SK-N-SH (cell line): ENCODE data around the gene HAUS7. TPM values are rescaled to one million over a fixed set of nuclear protein-coding genes. Genes with fewer than 3 reads are reported as not detected.

Source experiments
- CTCF ChIA-PET: fragments of 300-600, 350-600 bp; formaldehyde crosslinking; extraction: SDS; loops from one replicate; lab custom pipeline; 2021; lab: Yijun Ruan, JAX
- POLR2A ChIA-PET: fragments of 350-600 bp; sonication (Branson Sonifier 250); formaldehyde crosslinking; extraction: SDS; loops from one replicate; lab custom pipeline; 2020; ENCODE audit warnings: antibody characterized with exemption, inconsistent platforms; lab: Yijun Ruan, JAX
- DNase-seq: peaks from one replicate; pipeline ENCODE4 v3.0.0; 2012
- H2AFZ ChIP-seq: fragments of 200-600 bp; sonication (generic); 2 replicates; pipeline ENCODE4 v1.8.1; 2016; ENCODE audit warnings: antibody characterized with exemption, mild to moderate bottlenecking, low read depth
- H3F3A ChIP-seq: fragments of 200-600 bp; sonication (generic); replicated peaks from 2 replicates; pipeline ENCODE3; 2016; ENCODE audit warnings: antibody characterized with exemption, mild to moderate bottlenecking; ENCODE audit not compliant: insufficient read depth
- H3K27ac ChIP-seq, 2 experiments: fragments of 200-500 bp in 1 of 2; fragments of 200-600 bp in 1 of 2; sonication (Bioruptor generic) in 1 of 2; sonication (generic), shearing (Covaris generic) in 1 of 2; 2 replicates each; pipeline versions ENCODE4 v1.5.1 to v1.6.1; 2014 to 2016; ENCODE audit warnings: low read depth in 2 of 2, inconsistent platforms in 1 of 2, low read length in 1 of 2, mild to moderate bottlenecking in 1 of 2, mixed read lengths in 1 of 2
- H3K27me3 ChIP-seq: fragments of 200-600 bp; sonication (generic), shearing (Covaris generic); 2 replicates; pipeline ENCODE4 v1.6.1; 2016; ENCODE audit warnings: mixed run types; ENCODE audit not compliant: insufficient read depth
- H3K36me3 ChIP-seq, 2 experiments: fragments of 200-500 bp in 1 of 2; fragments of 200-600 bp in 1 of 2; sonication (Bioruptor generic) in 1 of 2; sonication (generic) in 1 of 2; replicated peaks in 1 of 2; 2 replicates each; pipeline versions ENCODE3 to v1.5.1; 2014 to 2016; ENCODE audit warnings: low read length in 1 of 2, mild to moderate bottlenecking in 1 of 2; ENCODE audit not compliant: insufficient read depth in 2 of 2, control insufficient read depth in 1 of 2
- H3K4me1 ChIP-seq, 2 experiments: fragments of 200-500 bp in 1 of 2; fragments of 200-600 bp in 1 of 2; sonication (Bioruptor generic) in 1 of 2; sonication (generic), shearing (Covaris generic) in 1 of 2; 2 replicates each; pipeline versions ENCODE4 v1.5.1 to v1.6.1; 2014 to 2016; ENCODE audit warnings: low read depth in 1 of 2, low read length in 1 of 2, mixed run types in 1 of 2; ENCODE audit not compliant: insufficient read depth in 2 of 2, control insufficient read depth in 1 of 2
- H3K4me2 ChIP-seq: fragments of 200-600 bp; sonication (generic), shearing (Covaris generic); 2 replicates; pipeline ENCODE4 v1.6.1; 2017; ENCODE audit warnings: mixed run types
- H3K4me3 ChIP-seq, 2 experiments: fragments of 200-500 bp in 1 of 2; fragments of 200-600 bp in 1 of 2; sonication (Bioruptor generic) in 1 of 2; sonication (generic), shearing (Covaris generic) in 1 of 2; 2 replicates each; pipeline versions ENCODE4 v1.5.1 to v1.8.1; 2014 to 2016; ENCODE audit warnings: low read depth in 2 of 2, inconsistent platforms in 1 of 2, low read length in 1 of 2, mild to moderate bottlenecking in 1 of 2, mixed read lengths in 1 of 2, moderate library complexity in 1 of 2
- H3K79me2 ChIP-seq: fragments of 200-600 bp; sonication (generic); 2 replicates; pipeline ENCODE4 v1.8.1; 2017; ENCODE audit warnings: mild to moderate bottlenecking; ENCODE audit not compliant: insufficient read depth
- H3K9ac ChIP-seq: fragments of 200-600 bp; sonication (generic); 2 replicates; pipeline ENCODE4 v1.6.1; 2017; ENCODE audit warnings: mixed run types
- H3K9me2 ChIP-seq: fragments of 200-600 bp; sonication (generic); 2 replicates; pipeline ENCODE4 v1.6.1; 2017; ENCODE audit warnings: mixed run types
- H3K9me3 ChIP-seq: fragments of 200-600 bp; sonication (generic); 2 replicates; pipeline ENCODE4 v1.6.1; 2017; ENCODE audit warnings: mixed run types, mild to moderate bottlenecking, moderate library complexity
- H4K20me1 ChIP-seq: fragments of 200-600 bp; sonication (generic); 2 replicates; pipeline ENCODE4 v1.6.1; 2017; ENCODE audit warnings: mild to moderate bottlenecking, mixed run types; ENCODE audit not compliant: insufficient read depth
- ELF1 ChIP-seq: IDR thresholded peaks from 2 replicates; pipeline ENCODE4 v1.4.0; 2012
- FOSL2 ChIP-seq: IDR thresholded peaks from 2 replicates; pipeline ENCODE4 v1.4.0; 2012; ENCODE audit warnings: low read depth, mild to moderate bottlenecking, moderate library complexity, borderline replicate concordance
- GATA2 ChIP-seq: sonication (generic); formaldehyde crosslinking; IDR thresholded peaks from 2 replicates; pipeline ENCODE4 v1.5.0; 2020; ENCODE audit warnings: mild to moderate bottlenecking, missing genetic modification reagents
- NFIC ChIP-seq: IDR thresholded peaks from 2 replicates; pipeline ENCODE4 v1.4.0; 2012; ENCODE audit warnings: borderline replicate concordance
- TCF12 ChIP-seq: IDR thresholded peaks from 2 replicates; pipeline ENCODE4 v1.4.0; 2012
- YY1 ChIP-seq: IDR thresholded peaks from 2 replicates; pipeline ENCODE4 v1.4.0; 2012; ENCODE audit warnings: low read depth, mild to moderate bottlenecking
- WGBS: methylation state at CpG from one replicate; pipeline ENCODE4 v1.1.6; 2017; ENCODE audit warnings: low lambda C conversion rate; 5-methylcytosine and 5-hydroxymethylcytosine counted together
- polyA plus RNA-seq, 3 experiments: library from polyadenylated mRNA; depleted of rRNA; stranded (reverse); fragments of >200 nt; gene quantifications; 2 replicates each; pipeline ENCODE4 v1.2.3, GENCODE V29; 2012
- TF ChIP-seq, protein P1 (sequence below): IDR thresholded peaks from 2 replicates; pipeline ENCODE4 v1.4.0; 2012; ENCODE audit warnings: low read depth, borderline replicate concordance
- TF ChIP-seq, protein P2 (sequence below): fragments of 150-350 bp; IDR thresholded peaks from 2 replicates; pipeline ENCODE4 v1.6.1; 2016; ENCODE audit warnings: mild to moderate bottlenecking, low read depth, low read length

The HAUS7 gene
- polyA plus RNA-seq, 1 of the 3 experiments (the other 2 are of a cell fraction) = 39.7 TPM

DNA sequence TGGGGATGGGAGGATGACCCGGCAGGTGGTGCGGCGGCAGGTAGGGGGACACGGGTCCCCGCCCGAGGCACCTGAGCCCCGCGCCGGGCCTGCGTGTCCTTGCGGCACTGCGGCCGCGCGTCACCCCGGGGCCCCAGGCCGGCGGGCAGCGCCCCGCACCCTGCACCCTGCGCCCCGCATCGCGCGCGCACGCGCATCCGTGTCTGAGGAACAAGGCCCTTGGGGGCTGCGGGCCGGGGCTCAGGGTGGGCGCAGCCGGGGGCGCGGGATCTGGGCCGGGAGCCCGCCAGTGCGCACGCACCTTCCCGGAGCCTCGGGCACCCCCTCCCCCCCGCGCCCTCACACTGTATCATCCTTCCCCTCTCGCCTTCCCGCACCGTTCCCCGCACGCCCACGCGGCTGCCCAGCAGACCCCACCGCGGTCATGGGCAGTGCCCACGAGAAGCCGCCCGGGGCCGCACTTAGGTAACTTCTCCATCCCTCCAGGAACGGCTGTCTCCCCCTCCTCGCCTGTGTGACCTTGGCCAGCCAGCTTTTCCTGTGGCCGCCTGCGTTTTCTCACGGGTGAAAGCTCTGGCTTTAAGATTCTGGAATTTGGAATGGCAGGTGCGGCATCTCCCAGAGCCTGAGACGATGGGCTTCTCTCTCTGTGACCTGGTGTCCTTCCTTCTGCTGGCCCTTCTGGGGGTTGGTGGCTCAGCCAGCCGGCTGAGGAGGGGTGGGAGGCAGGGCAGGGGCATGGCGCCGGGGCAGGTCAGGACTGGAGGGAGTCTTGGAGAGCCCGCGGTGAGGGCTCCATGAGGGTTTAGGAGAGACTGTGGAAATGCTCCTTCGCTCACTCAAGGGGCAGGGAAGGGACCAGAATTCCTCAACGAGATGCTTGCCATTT lies 47.8 kb upstream of the HAUS7 start:
- POLR2A ChIA-PET = no interaction called here
- CTCF ChIA-PET = interaction anchor here (4.3 kb wide), 1 partner anchor 11 kb away, joined by 23 read pairs; no protein-coding TSS in a partner anchor

DNA sequence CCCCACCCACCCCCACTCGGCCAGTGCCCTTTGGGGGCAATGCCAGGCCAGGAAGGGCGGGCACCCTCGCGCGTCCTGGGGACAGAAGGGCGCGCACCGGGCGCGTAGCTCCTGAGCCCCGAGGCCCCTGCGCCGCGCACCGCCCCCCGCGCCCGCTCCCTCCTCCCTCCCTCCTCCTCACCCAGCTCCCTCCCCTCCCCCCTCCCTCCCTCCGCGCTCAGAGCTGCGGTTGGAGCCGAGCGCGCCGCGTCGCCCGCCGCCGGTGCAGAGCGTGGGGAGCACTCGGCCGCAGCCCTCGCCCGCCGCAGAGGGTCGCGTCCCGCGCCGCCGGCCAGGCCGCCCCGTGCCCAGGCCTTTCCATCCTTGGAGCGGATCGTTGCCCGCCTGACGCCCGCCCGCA lies 47.0 kb upstream of the HAUS7 start, which contains the start of gene ATP2B3:
Gene ATP2B3, plus strand, starts transcription at position 220 of the 400 bp plus-strand sequence. CDS start 18,606 bp downstream, outside the sequence.
- no peak within 1 kb of the TSS for H3K4me2 ChIP-seq
- TF ChIP-seq NFIC (no peak), TCF12 (no peak), ELF1 (no peak), GATA2 (CRISPR knock-in tag) (no peak)

More for the DNA sequence above, 47.8 kb upstream of the HAUS7 start:
- DNase-seq = peak; percentile 70
- Histone ChIP-seq H4K20me1 (no peaks in the 10 kb centered on the region), H3K4me3 (peak overlapping the region in 1 of 2 experiments; percentile 37; a peak in 2 of 4 replicates), H3K27ac (peak overlapping the region in 1 of 2 experiments; percentile 11; a peak in 1 of 4 replicates), H3K27me3 (peaks cover 25% of the 10 kb centered on the region; the same call in 1 of the 2 replicates), H3K9me3 (no peaks in the 10 kb centered on the region), H2AFZ (no peak overlapping the region), H3F3A (peaks cover 4% of the 10 kb centered on the region), H3K36me3 (no peaks in the 10 kb centered on the region), H3K9me2 (no peaks in the 10 kb centered on the region), H3K9ac (no peak overlapping the region), H3K79me2 (no peaks in the 10 kb centered on the region), H3K4me1 (peaks cover 0 to 28% of the 10 kb centered on the region in 2 experiments; a peak in 3 of 4 replicates), H3K4me2 (no peak overlapping the region)
- 36% methylated on average over 12 of the region's 70 CpGs for WGBS
- TF ChIP-seq, protein P1, sequence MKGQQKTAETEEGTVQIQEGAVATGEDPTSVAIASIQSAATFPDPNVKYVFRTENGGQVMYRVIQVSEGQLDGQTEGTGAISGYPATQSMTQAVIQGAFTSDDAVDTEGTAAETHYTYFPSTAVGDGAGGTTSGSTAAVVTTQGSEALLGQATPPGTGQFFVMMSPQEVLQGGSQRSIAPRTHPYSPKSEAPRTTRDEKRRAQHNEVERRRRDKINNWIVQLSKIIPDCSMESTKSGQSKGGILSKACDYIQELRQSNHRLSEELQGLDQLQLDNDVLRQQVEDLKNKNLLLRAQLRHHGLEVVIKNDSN = no peak
- TF ChIP-seq YY1 = no peak
- no peak for TF ChIP-seq TCF12
- TF ChIP-seq, protein P2, sequence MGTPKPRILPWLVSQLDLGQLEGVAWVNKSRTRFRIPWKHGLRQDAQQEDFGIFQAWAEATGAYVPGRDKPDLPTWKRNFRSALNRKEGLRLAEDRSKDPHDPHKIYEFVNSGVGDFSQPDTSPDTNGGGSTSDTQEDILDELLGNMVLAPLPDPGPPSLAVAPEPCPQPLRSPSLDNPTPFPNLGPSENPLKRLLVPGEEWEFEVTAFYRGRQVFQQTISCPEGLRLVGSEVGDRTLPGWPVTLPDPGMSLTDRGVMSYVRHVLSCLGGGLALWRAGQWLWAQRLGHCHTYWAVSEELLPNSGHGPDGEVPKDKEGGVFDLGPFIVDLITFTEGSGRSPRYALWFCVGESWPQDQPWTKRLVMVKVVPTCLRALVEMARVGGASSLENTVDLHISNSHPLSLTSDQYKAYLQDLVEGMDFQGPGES = no peak
- no peak for TF ChIP-seq FOSL2
- TF ChIP-seq, all 33 proteins: peak for 0

More for the DNA sequence above, 47.0 kb upstream of the HAUS7 start, which contains the start of gene ATP2B3:
- CTCF ChIA-PET = interaction anchor here (1.0 to 4.3 kb wide), 2 partner anchors 11 to 22 kb away, joined by 6 to 23 read pairs; no protein-coding TSS in a partner anchor
- Histone ChIP-seq H3K36me3 (no peaks in the 10 kb centered on the region), H3F3A (peaks cover 4% of the 10 kb centered on the region), H3K4me1 (peaks cover 0 to 25% of the 10 kb centered on the region in 2 experiments; a peak in 2 of 4 replicates), H3K27me3 (peaks cover 25% of the 10 kb centered on the region; the same call in 1 of the 2 replicates), H3K9ac (no peak within 1 kb of the TSS), H3K9me2 (no peaks in the 10 kb centered on the region), H3K27ac (peak within 1 kb of the TSS in 1 of 2 experiments; percentile 11; a peak in 1 of 4 replicates), H2AFZ (no peak within 1 kb of the TSS), H3K9me3 (no peaks in the 10 kb centered on the region), H4K20me1 (no peaks in the 10 kb centered on the region), H3K4me3 (peak within 1 kb of the TSS in 1 of 2 experiments; percentile 37; a peak in 2 of 4 replicates), H3K79me2 (no peaks in the 10 kb centered on the region)
- POLR2A ChIA-PET = no interaction called here
- peak; percentile 80 for DNase-seq
- WGBS = no CpG with 5 or more reads among the region's 50 CpGs
